ENCODE measurements around the gene ZSCAN12. TPM values are rescaled to one million over a fixed set of nuclear protein-coding genes. Genes with fewer than 3 reads are reported as not detected.

ZSCAN12 gene
- polyA plus RNA-seq, 1 donor (not counting 4 experiments of a cell fraction or from before 2014, with no cell fraction given) = 4.0 TPM

- no peaks in the 10 kb centered on the region for H3K9me1 ChIP-seq (ENCODE audit: control insufficient read depth, extremely low read depth, insufficient read depth, low read length)
- H3K4me3 ChIP-seq (ENCODE audit: control insufficient read depth in 2 of 3, extremely low read depth in 1 of 3, insufficient read depth in 2 of 3, low read depth in 1 of 3, low read length in 3 of 3) = no peak overlapping the region
- no peaks in the 10 kb centered on the region for H3K9me3 ChIP-seq (ENCODE audit: control insufficient read depth, low read depth, low read length)
- no peak overlapping the region for H3K4me2 ChIP-seq (ENCODE audit: control insufficient read depth, extremely low read depth, insufficient read depth, low read depth, low read length)
- no peak overlapping the region for H3K27ac ChIP-seq (ENCODE audit: control insufficient read depth, insufficient read depth, low read length)
- no peaks in the 10 kb centered on the region for H4K20me1 ChIP-seq (ENCODE audit: control insufficient read depth, extremely low read depth, insufficient read depth, low read length)
- TF ChIP-seq CTCF (optimal IDR thresholded peaks at IDR 0.05 in 1 of 3, IDR thresholded peaks at IDR 0.05 in 1 of 3, conservative IDR thresholded peaks at IDR 0.05 in 1 of 3; ENCODE audit: extremely low read depth in 1 of 3, insufficient read depth in 2 of 3, low read length in 3 of 3) (no peak), EZH2 (IDR thresholded peaks at IDR 0.05; ENCODE audit: low read length) (no peak)
- DNase-seq (ENCODE audit: low read depth, low spot score) (no peak), FAIRE-seq (no peak)
- H3K36me3 ChIP-seq (ENCODE audit: control insufficient read depth in 2 of 2, extremely low read depth in 1 of 2, insufficient read depth in 2 of 2, low read length in 2 of 2) = no peaks in the 10 kb centered on the region
- no peak overlapping the region for H2AFZ ChIP-seq (ENCODE audit: control insufficient read depth, low read length)
- dilution Hi-C loops (cut with MboI; ENCODE audit: extremely low pct_ligation_motif_present, low sequenced_read_pairs) = no loop called here
- H3K27me3 ChIP-seq (ENCODE audit: control insufficient read depth, extremely low read depth, insufficient read depth, low read length) = no peaks in the 10 kb centered on the region
- H3K9ac ChIP-seq (ENCODE audit: control insufficient read depth, extremely low read depth, insufficient read depth, low read length) = no peak overlapping the region
- peaks cover 5% of the 10 kb centered on the region for H3K4me1 ChIP-seq (ENCODE audit: control insufficient read depth, extremely low read depth, insufficient read depth, low read length)
- peaks cover 20% of the 10 kb centered on the region for H3K79me2 ChIP-seq (ENCODE audit: control insufficient read depth, insufficient read depth, low read length)
These were observed 52.4 kb downstream of the ZSCAN12 start for GRCh38 chr6:28347119-28347518.

GRCh38 chr6:28345201-28345600 is 54.3 kb downstream of the ZSCAN12 start:
- no peak overlapping the region for H2AFZ ChIP-seq (ENCODE audit: control insufficient read depth, low read length)
- FAIRE-seq (no peak), DNase-seq (ENCODE audit: low read depth, low spot score) (no peak)
- no peaks in the 10 kb centered on the region for H4K20me1 ChIP-seq (ENCODE audit: control insufficient read depth, extremely low read depth, insufficient read depth, low read length)
- H3K4me2 ChIP-seq (ENCODE audit: control insufficient read depth, extremely low read depth, insufficient read depth, low read depth, low read length) = no peak overlapping the region
- H3K36me3 ChIP-seq (ENCODE audit: control insufficient read depth in 2 of 2, extremely low read depth in 1 of 2, insufficient read depth in 2 of 2, low read length in 2 of 2) = no peaks in the 10 kb centered on the region
- H3K9me3 ChIP-seq (ENCODE audit: control insufficient read depth, low read depth, low read length) = no peaks in the 10 kb centered on the region
- no peak overlapping the region for H3K4me3 ChIP-seq (ENCODE audit: control insufficient read depth in 2 of 3, extremely low read depth in 1 of 3, insufficient read depth in 2 of 3, low read depth in 1 of 3, low read length in 3 of 3)
- H3K4me1 ChIP-seq (ENCODE audit: control insufficient read depth, extremely low read depth, insufficient read depth, low read length) = no peaks in the 10 kb centered on the region
- dilution Hi-C loops (cut with MboI; ENCODE audit: extremely low pct_ligation_motif_present, low sequenced_read_pairs) = no loop called here
- no peak overlapping the region for H3K9ac ChIP-seq (ENCODE audit: control insufficient read depth, extremely low read depth, insufficient read depth, low read length)
- no peak overlapping the region for H3K27ac ChIP-seq (ENCODE audit: control insufficient read depth, insufficient read depth, low read length)
- H3K9me1 ChIP-seq (ENCODE audit: control insufficient read depth, extremely low read depth, insufficient read depth, low read length) = no peaks in the 10 kb centered on the region
- H3K79me2 ChIP-seq (ENCODE audit: control insufficient read depth, insufficient read depth, low read length) = peaks cover 3% of the 10 kb centered on the region
- TF ChIP-seq CTCF (optimal IDR thresholded peaks at IDR 0.05 in 1 of 3, IDR thresholded peaks at IDR 0.05 in 1 of 3, conservative IDR thresholded peaks at IDR 0.05 in 1 of 3; ENCODE audit: extremely low read depth in 1 of 3, insufficient read depth in 2 of 3, low read length in 3 of 3) (no peak), EZH2 (IDR thresholded peaks at IDR 0.05; ENCODE audit: low read length) (no peak)
- H3K27me3 ChIP-seq (ENCODE audit: control insufficient read depth, extremely low read depth, insufficient read depth, low read length) = no peaks in the 10 kb centered on the region

All from keratinocyte (primary cell).